Measurements from ENCODE around the gene MIX23. TPM values are rescaled to one million over a fixed set of nuclear protein-coding genes. Genes with fewer than 3 reads are reported as not detected.

MIX23 gene
- total RNA-seq, 3 donors from 2014 or later (not counting 1 experiment from before 2014, with no cell fraction given) = 9.6 to 16.4 (median 14.1) TPM

DNA sequence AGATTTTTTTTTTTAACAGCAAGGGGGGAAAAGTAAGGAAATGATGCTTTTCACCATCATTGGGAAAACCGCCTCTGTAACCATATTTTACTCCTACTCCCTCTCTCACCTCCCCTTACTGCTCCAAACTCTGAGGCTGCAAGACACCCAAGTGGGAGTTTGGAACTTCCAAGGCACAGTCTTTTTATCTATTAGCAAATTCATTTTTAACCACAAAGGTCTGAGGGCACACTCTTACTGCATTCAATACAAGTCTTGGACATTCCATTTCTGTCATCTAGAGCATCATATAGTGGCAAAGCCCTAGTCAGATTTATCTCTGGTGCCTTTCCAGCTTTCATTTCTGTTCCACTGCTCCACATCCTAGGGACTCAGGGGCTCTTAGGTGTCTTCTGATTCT is 14.2 kb upstream of the MIX23 start:
- Mint-ChIP-seq H3K4me1 (peaks cover 3 to 5% of the 10 kb centered on the region in 2 donors), H3K36me3 (no peaks in the 10 kb centered on the region), H3K27me3 (ENCODE audit: low read depth in 2 of 2) (no peaks in the 10 kb centered on the region), H3K27ac (no peak overlapping the region), H3K4me3 (no peak overlapping the region), H3K9me3 (no peaks in the 10 kb centered on the region)
- no peaks in the 10 kb centered on the region for H3K4me1 ChIP-seq (ENCODE audit: control insufficient read depth, insufficient read depth, low read length)
- H3K4me3 ChIP-seq (ENCODE audit: low read length) = no peak overlapping the region
- no peaks in the 10 kb centered on the region for H3K9me3 ChIP-seq (ENCODE audit: control insufficient read depth, insufficient read depth, low read length)
- DNase-seq = no peak
- intact Hi-C loops (cut with micrococcal nuclease) = no loop called here
- no peak for ATAC-seq
- no peaks in the 10 kb centered on the region for H3K36me3 ChIP-seq (ENCODE audit: control insufficient read depth, insufficient read depth, low read length)
- TF ChIP-seq, protein P1, sequence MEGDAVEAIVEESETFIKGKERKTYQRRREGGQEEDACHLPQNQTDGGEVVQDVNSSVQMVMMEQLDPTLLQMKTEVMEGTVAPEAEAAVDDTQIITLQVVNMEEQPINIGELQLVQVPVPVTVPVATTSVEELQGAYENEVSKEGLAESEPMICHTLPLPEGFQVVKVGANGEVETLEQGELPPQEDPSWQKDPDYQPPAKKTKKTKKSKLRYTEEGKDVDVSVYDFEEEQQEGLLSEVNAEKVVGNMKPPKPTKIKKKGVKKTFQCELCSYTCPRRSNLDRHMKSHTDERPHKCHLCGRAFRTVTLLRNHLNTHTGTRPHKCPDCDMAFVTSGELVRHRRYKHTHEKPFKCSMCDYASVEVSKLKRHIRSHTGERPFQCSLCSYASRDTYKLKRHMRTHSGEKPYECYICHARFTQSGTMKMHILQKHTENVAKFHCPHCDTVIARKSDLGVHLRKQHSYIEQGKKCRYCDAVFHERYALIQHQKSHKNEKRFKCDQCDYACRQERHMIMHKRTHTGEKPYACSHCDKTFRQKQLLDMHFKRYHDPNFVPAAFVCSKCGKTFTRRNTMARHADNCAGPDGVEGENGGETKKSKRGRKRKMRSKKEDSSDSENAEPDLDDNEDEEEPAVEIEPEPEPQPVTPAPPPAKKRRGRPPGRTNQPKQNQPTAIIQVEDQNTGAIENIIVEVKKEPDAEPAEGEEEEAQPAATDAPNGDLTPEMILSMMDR (IDR thresholded peaks at IDR 0.05) = no peak
- H3K27ac ChIP-seq (ENCODE audit: low read length) = no peak overlapping the region
- 100% methylated on average over 1 of the region's 1 CpG for WGBS (ENCODE audit: insufficient coverage)
- no peaks in the 10 kb centered on the region for H3K27me3 ChIP-seq (ENCODE audit: control insufficient read depth, insufficient read depth, low read length)

- intact Hi-C loops (cut with micrococcal nuclease) = no loop called here
- no peak overlapping the region for H3K27ac ChIP-seq (ENCODE audit: low read length)
- no peaks in the 10 kb centered on the region for H3K27me3 ChIP-seq (ENCODE audit: control insufficient read depth, insufficient read depth, low read length)
- H3K4me3 ChIP-seq (ENCODE audit: low read length) = no peak overlapping the region
- no peaks in the 10 kb centered on the region for H3K4me1 ChIP-seq (ENCODE audit: control insufficient read depth, insufficient read depth, low read length)
- no peaks in the 10 kb centered on the region for H3K9me3 Mint-ChIP-seq
- H3K27ac Mint-ChIP-seq = no peak overlapping the region
- ATAC-seq = no peak
- H3K4me1 Mint-ChIP-seq = peaks cover 3 to 5% of the 10 kb centered on the region in 2 donors
- DNase-seq = no peak
- H3K9me3 ChIP-seq (ENCODE audit: control insufficient read depth, insufficient read depth, low read length) = no peaks in the 10 kb centered on the region
- H3K36me3 Mint-ChIP-seq = no peaks in the 10 kb centered on the region
- H3K36me3 ChIP-seq (ENCODE audit: control insufficient read depth, insufficient read depth, low read length) = no peaks in the 10 kb centered on the region
- TF ChIP-seq, protein P1 (IDR thresholded peaks at IDR 0.05) = no peak
- no peak overlapping the region for H3K4me3 Mint-ChIP-seq
- no peaks in the 10 kb centered on the region for H3K27me3 Mint-ChIP-seq (ENCODE audit: low read depth in 2 of 2)
These were observed 13.5 kb upstream of the MIX23 start for GRCh38 chr3:122396511-122396910.

DNA sequence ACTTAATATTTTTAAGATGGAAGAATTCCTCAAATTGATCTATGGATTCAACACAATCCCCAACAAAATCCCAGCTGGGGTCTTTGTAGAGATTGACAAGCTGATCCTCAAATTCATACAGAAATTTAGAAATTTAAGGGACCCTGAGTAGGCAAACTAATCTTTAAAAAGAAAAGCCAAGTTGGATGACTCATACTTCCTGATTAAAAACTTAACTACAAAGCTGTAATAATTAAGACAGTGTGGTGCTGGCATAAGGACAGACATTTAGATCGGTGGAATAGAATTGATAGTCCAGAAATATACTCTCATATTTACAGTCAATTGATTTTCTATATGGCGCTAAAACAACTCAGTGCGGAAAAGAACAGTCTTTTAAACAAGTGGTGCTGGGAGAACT is 12.6 kb upstream of the MIX23 start:
- peaks cover 3 to 5% of the 10 kb centered on the region in 2 donors for H3K4me1 Mint-ChIP-seq
- H3K27me3 Mint-ChIP-seq (ENCODE audit: low read depth in 2 of 2) = no peaks in the 10 kb centered on the region
- H3K4me3 ChIP-seq (ENCODE audit: low read length) = no peak overlapping the region
- no peaks in the 10 kb centered on the region for H3K36me3 Mint-ChIP-seq
- H3K4me1 ChIP-seq (ENCODE audit: control insufficient read depth, insufficient read depth, low read length) = no peaks in the 10 kb centered on the region
- TF ChIP-seq, protein P1 (IDR thresholded peaks at IDR 0.05) = no peak
- intact Hi-C loops (cut with micrococcal nuclease) = no loop called here
- H3K27ac ChIP-seq (ENCODE audit: low read length) = no peak overlapping the region
- no peaks in the 10 kb centered on the region for H3K36me3 ChIP-seq (ENCODE audit: control insufficient read depth, insufficient read depth, low read length)
- no CpG with 5 or more reads among the region's 3 CpGs for WGBS (ENCODE audit: insufficient coverage)
- no peak overlapping the region for H3K27ac Mint-ChIP-seq
- no peak for DNase-seq
- H3K27me3 ChIP-seq (ENCODE audit: control insufficient read depth, insufficient read depth, low read length) = no peaks in the 10 kb centered on the region
- no peak overlapping the region for H3K4me3 Mint-ChIP-seq
- H3K9me3 ChIP-seq (ENCODE audit: control insufficient read depth, insufficient read depth, low read length) = no peaks in the 10 kb centered on the region
- no peak for ATAC-seq
- no peaks in the 10 kb centered on the region for H3K9me3 Mint-ChIP-seq

- intact Hi-C loops (cut with micrococcal nuclease) = no loop called here
- no peaks in the 10 kb centered on the region for H3K9me3 Mint-ChIP-seq
- no peak for DNase-seq
These were observed 11.1 kb upstream of the MIX23 start for GRCh38 chr3:122394173-122394572.

More at GRCh38 chr3:122394173-122394572, 11.1 kb upstream of the MIX23 start:
- Histone ChIP-seq H3K9me3 (ENCODE audit: control insufficient read depth, insufficient read depth, low read length) (no peaks in the 10 kb centered on the region), H3K27me3 (ENCODE audit: control insufficient read depth, insufficient read depth, low read length) (no peaks in the 10 kb centered on the region), H3K4me3 (ENCODE audit: low read length) (no peak overlapping the region), H3K4me1 (ENCODE audit: control insufficient read depth, insufficient read depth, low read length) (no peaks in the 10 kb centered on the region), H3K36me3 (ENCODE audit: control insufficient read depth, insufficient read depth, low read length) (no peaks in the 10 kb centered on the region), H3K27ac (ENCODE audit: low read length) (no peak overlapping the region)
- WGBS (ENCODE audit: insufficient coverage) = 100% methylated on average over 1 of the region's 1 CpG
- peaks cover 3 to 5% of the 10 kb centered on the region in 2 donors for H3K4me1 Mint-ChIP-seq
- ATAC-seq = no peak
- no peak overlapping the region for H3K4me3 Mint-ChIP-seq
- TF ChIP-seq, protein P1 (IDR thresholded peaks at IDR 0.05) = no peak
- no peak overlapping the region for H3K27ac Mint-ChIP-seq
- H3K36me3 Mint-ChIP-seq = no peaks in the 10 kb centered on the region
- H3K27me3 Mint-ChIP-seq (ENCODE audit: low read depth in 2 of 2) = no peaks in the 10 kb centered on the region

Measured in natural killer cell (primary cell).